ENCODE data around the gene RBM5.

- TF ChIP-seq POLR2A (IDR thresholded peaks at IDR 0.05; ENCODE audit: low read depth, low read length), result no peak
- TF ChIP-seq POLR2AphosphoS5 (IDR thresholded peaks at IDR 0.05; ENCODE audit: low read depth, low read length), result no peak
- no peak for TF ChIP-seq TAF1 (IDR thresholded peaks at IDR 0.05; ENCODE audit: low read depth, low read length)
- TF ChIP-seq SPI1 (IDR thresholded peaks at IDR 0.05; ENCODE audit: low read depth, low read length), result no peak
- TF ChIP-seq POU2F2 (IDR thresholded peaks at IDR 0.05; ENCODE audit: low read depth, low read length), result no peak
- no peak for TF ChIP-seq PAX5 (IDR thresholded peaks at IDR 0.05; ENCODE audit: insufficient read depth, low read length, severe bottlenecking)
Measured at GRCh38 chr3:50138266-50139200, 49.8 kb downstream of the RBM5 start.

Measured in GM12891 (cell line).